ENCODE measurements around the gene LRFN3.

The LRFN3 gene

GRCh38 chr19:35990156-35990555 lies 54.0 kb downstream of the LRFN3 start:
- peaks cover 3% of the 10 kb centered on the region for H3K9me3 Mint-ChIP-seq
- peaks cover 2% of the 10 kb centered on the region for H3K36me3 Mint-ChIP-seq (ENCODE audit: low read depth)
- no peak overlapping the region for H3K27ac Mint-ChIP-seq
- peaks cover 31% of the 10 kb centered on the region for H3K27me3 Mint-ChIP-seq
- H3K4me1 Mint-ChIP-seq (ENCODE audit: low read depth): peaks cover 13% of the 10 kb centered on the region
- H3K4me3 Mint-ChIP-seq: no peak overlapping the region
- DNase-seq: no peak

- no peak for DNase-seq
- no peak overlapping the region for H3K27ac Mint-ChIP-seq
- H3K4me1 Mint-ChIP-seq (ENCODE audit: low read depth): peaks cover 17% of the 10 kb centered on the region
- H3K9me3 Mint-ChIP-seq: peaks cover 3% of the 10 kb centered on the region
- no peak overlapping the region for H3K4me3 Mint-ChIP-seq
- peaks cover 7% of the 10 kb centered on the region for H3K36me3 Mint-ChIP-seq (ENCODE audit: low read depth)
- peaks cover 22% of the 10 kb centered on the region for H3K27me3 Mint-ChIP-seq
Observed at GRCh38 chr19:35990771-35991730, 54.9 kb downstream of the LRFN3 start.

DNA sequence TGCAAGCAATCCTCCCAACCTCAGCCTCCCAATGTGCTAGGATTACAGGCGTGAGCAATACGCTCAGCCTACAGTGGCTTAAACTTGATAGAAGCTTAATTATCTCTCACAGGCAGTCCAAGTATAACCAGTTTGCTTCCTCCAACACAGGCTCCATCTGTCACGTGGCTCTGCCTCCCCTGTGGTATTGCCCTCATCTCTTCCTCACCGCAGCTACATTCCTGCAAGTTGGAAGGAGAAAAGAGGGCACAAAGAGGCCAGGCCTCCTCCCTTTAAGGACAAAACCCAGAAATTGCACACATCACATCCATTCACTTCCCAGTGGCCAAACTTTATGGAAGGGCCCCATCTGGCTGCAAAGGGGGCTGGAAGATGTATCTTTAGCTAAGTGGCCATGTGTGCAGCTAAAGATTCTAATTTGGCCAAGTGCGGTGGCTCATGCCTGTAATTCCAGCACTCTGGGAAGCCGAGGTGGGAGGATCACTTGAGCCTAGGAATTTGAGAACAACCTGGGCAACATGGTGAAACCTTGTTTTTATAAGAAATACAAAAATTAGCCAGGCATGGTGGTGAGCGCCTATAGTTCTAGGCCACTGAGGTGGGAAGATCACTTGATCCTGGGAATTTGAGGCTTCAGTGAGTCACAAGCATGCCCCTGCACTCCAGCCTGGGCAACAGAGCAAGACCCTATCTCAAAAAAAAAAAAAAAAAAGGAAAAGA lies 55.7 kb downstream of the LRFN3 start:
- Mint-ChIP-seq H3K27ac (no peak overlapping the region), H3K9me3 (peaks cover 3% of the 10 kb centered on the region), H3K36me3 (ENCODE audit: low read depth) (peaks cover 14% of the 10 kb centered on the region), H3K4me1 (ENCODE audit: low read depth) (peaks cover 21% of the 10 kb centered on the region), H3K4me3 (no peak overlapping the region), H3K27me3 (peaks cover 14% of the 10 kb centered on the region)
- no peak for DNase-seq

DNA sequence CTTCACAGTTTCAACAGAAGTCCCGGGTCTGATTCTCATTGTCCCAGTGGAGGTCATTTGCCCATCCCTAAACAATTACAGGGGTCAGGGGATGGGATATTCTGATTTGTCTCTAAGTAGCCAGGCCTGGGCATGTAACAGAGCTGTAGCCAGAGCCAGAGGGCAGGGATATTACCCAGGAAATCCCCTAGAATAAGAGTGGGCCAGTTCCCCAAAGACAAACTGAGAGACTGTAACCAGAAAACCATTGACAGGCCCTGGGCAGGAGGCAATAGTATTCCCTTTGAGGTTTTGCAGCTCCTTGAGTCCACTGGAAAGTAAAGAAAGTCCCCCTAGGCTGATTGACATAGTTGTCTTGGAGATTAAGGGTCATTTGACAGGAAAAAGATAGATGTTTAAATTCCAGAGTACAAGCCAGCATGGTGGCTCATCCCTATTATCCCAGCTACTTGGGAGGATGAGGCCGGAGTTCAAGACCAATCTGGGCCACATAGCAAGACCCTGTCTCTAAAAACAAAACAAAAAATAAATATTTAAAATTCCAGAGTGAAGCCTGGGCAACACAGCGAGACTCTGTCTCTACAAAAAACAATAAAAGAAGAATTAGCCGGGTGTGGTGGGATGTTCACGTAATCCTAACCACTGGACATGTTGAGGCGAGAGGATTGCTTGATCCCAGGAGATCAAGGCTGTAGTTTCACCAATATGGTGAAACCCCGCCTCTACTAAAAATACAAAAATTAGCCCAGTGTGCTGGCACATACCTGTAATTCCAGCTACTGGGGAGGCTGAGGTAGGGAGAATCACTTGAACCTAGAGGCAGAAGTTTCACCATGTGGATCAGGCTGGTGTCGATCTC lies 57.0 kb downstream of the LRFN3 start:
- no peak for DNase-seq
- Mint-ChIP-seq H3K36me3 (ENCODE audit: low read depth) (peaks cover 25% of the 10 kb centered on the region), H3K27ac (no peak overlapping the region), H3K4me1 (ENCODE audit: low read depth) (peaks cover 29% of the 10 kb centered on the region), H3K27me3 (peaks cover 7% of the 10 kb centered on the region), H3K4me3 (no peak overlapping the region), H3K9me3 (peaks cover 3% of the 10 kb centered on the region)

GRCh38 chr19:35993923-35994598 lies 57.9 kb downstream of the LRFN3 start:
- Mint-ChIP-seq H3K4me1 (ENCODE audit: low read depth) (peaks cover 32% of the 10 kb centered on the region), H3K27me3 (no peaks in the 10 kb centered on the region), H3K9me3 (no peaks in the 10 kb centered on the region), H3K27ac (peak overlapping the region; percentile 74), H3K4me3 (peak overlapping the region; percentile 95), H3K36me3 (ENCODE audit: low read depth) (peaks cover 33% of the 10 kb centered on the region)
- no peak for DNase-seq
